K562 (cell line): ENCODE data around the gene TMEM19. TPM values are rescaled to one million over a fixed set of nuclear protein-coding genes. Genes with fewer than 3 reads are reported as not detected.

Experiments
- ARID1B ChIP-seq: fragments of 450-650 bp; IDR thresholded peaks from 2 replicates; pipeline ENCODE4 v1.6.1; 2016; ENCODE audit warnings: antibody characterized with exemption, mild to moderate bottlenecking, inconsistent platforms
- ATF4 ChIP-seq: fragments of 450-650 bp; formaldehyde crosslinking; IDR thresholded peaks from 2 replicates; pipeline ENCODE4 v1.4.0; 2022; ENCODE audit warnings: mild to moderate bottlenecking, moderate library complexity
- BACH1 ChIP-seq: fragments of 200-800 bp; sonication (Bioruptor generic); IDR thresholded peaks from 2 replicates; pipeline ENCODE4 v1.6.1; 2016; ENCODE audit warnings: missing genetic modification characterization, missing compliant biosample characterization
- BMI1 ChIP-seq: fragments of 150-350 bp; IDR thresholded peaks from 2 replicates; pipeline ENCODE4 v1.6.1; 2014; ENCODE audit warnings: low read length
- C11orf30 ChIP-seq: fragments of 450-650 bp; IDR thresholded peaks from 2 replicates; pipeline ENCODE4 v1.6.1; 2016; ENCODE audit warnings: low read depth, mild to moderate bottlenecking
- CREB1 ChIP-seq, 2 experiments: sonication (generic) in 1 of 2; formaldehyde crosslinking in 1 of 2; IDR thresholded peaks; 2 replicates each; pipeline versions ENCODE4 v1.6.1 to v1.8.0; 2012 to 2022; ENCODE audit warnings: inconsistent platforms in 1 of 2, mild to moderate bottlenecking in 1 of 2, missing genetic modification reagents in 1 of 2, moderate library complexity in 1 of 2
- E2F5 ChIP-seq: sonication (generic); formaldehyde crosslinking; IDR thresholded peaks from 2 replicates; pipeline ENCODE4 v1.8.0; 2022; ENCODE audit warnings: mild to moderate bottlenecking, missing genetic modification reagents
- ETV6 ChIP-seq, 3 experiments: fragments of 150-350 bp in 1 of 3; sonication (generic) in 1 of 3; formaldehyde crosslinking in 1 of 3; IDR thresholded peaks; 2 replicates each; pipeline versions ENCODE4 v1.6.1 to v1.8.0; 2014 to 2022; ENCODE audit warnings: borderline replicate concordance in 2 of 3, low read depth in 2 of 3, antibody characterized with exemption in 1 of 3, low read length in 1 of 3, mild to moderate bottlenecking in 1 of 3, missing genetic modification reagents in 1 of 3
- FOSL1 ChIP-seq: fragments of 200-800 bp; sonication (Bioruptor generic); conservative IDR thresholded peaks from 2 replicates; pipeline ENCODE4 v1.6.1; 2016; ENCODE audit warnings: missing genetic modification characterization, missing compliant biosample characterization
- FOXP1 ChIP-seq: sonication (generic); formaldehyde crosslinking; IDR thresholded peaks from 2 replicates; pipeline ENCODE4 v1.8.0; 2022; ENCODE audit warnings: mild to moderate bottlenecking, missing genetic modification reagents
- GTF2F1 ChIP-seq: IDR thresholded peaks from 2 replicates; pipeline ENCODE4 v1.6.1; 2011; ENCODE audit warnings: low read depth, low read length, improper control_type of control experiment
- IRF2 ChIP-seq: sonication (generic); formaldehyde crosslinking; IDR thresholded peaks from 2 replicates; pipeline ENCODE4 v1.8.1; 2022; ENCODE audit warnings: mild to moderate bottlenecking, missing genetic modification reagents
- JUND ChIP-seq, 2 experiments: IDR thresholded peaks; 2 replicates in 1 of 2; 3 replicates in 1 of 2; pipeline ENCODE4 v1.6.1; 2011; ENCODE audit warnings: borderline replicate concordance in 2 of 2, low read depth in 2 of 2, low read length in 2 of 2, improper control_type of control experiment in 1 of 2, missing biosample characterization in 1 of 2, missing genetic modification characterization in 1 of 2, missing genetic modification reagents in 1 of 2
- PBX2 ChIP-seq, 2 experiments: IDR thresholded peaks in 1 of 2; conservative IDR thresholded peaks in 1 of 2; 2 replicates each; pipeline ENCODE4 v1.6.1; 2016; ENCODE audit warnings: low read depth in 2 of 2, mild to moderate bottlenecking in 1 of 2, missing compliant biosample characterization in 1 of 2, missing genetic modification characterization in 1 of 2, moderate library complexity in 1 of 2
- PHF8 ChIP-seq: fragments of 200-600 bp; sonication (generic); IDR thresholded peaks from 2 replicates; pipeline ENCODE4 v1.6.1; 2012; ENCODE audit warnings: mixed run types, mild to moderate bottlenecking, inconsistent platforms, low read length, moderate library complexity, borderline replicate concordance
- RAD51 ChIP-seq: fragments of 450-650 bp; IDR thresholded peaks from 2 replicates; pipeline ENCODE4 v1.7.1; 2016; ENCODE audit warnings: low read depth, mild to moderate bottlenecking, borderline replicate concordance
- RCOR1 ChIP-seq, 2 experiments: IDR thresholded peaks; 2 replicates each; pipeline ENCODE4 v1.6.1; 2012; ENCODE audit warnings: low read depth in 2 of 2, low read length in 2 of 2, borderline replicate concordance in 1 of 2, improper control_type of control experiment in 1 of 2
- TRIM24 ChIP-seq, 2 experiments: fragments of 450-650 bp; IDR thresholded peaks; 2 replicates each; pipeline ENCODE4 v1.6.1; 2016
- XRCC5 ChIP-seq: fragments of 200-400 bp; formaldehyde crosslinking; IDR thresholded peaks from 2 replicates; pipeline ENCODE4 v1.6.1; 2017; ENCODE audit warnings: low read depth, mild to moderate bottlenecking, low read length
- YY1 ChIP-seq, 3 experiments: IDR thresholded peaks; 2 replicates each; pipeline ENCODE4 v1.6.1; 2011; ENCODE audit warnings: low read length in 2 of 3, mild to moderate bottlenecking in 2 of 3, moderate library complexity in 2 of 3, borderline replicate concordance in 1 of 3, control low read depth in 1 of 3, low read depth in 1 of 3; ENCODE audit not compliant: insufficient read depth in 3 of 3, insufficient replicate concordance in 2 of 3, control insufficient read depth in 1 of 3, insufficient read length in 1 of 3; ENCODE audit errors: extremely low read depth in 1 of 3
- ZBTB8A ChIP-seq: fragments of 450-650 bp; IDR thresholded peaks from 2 replicates; pipeline ENCODE4 v1.6.1; 2018; ENCODE audit warnings: mild to moderate bottlenecking, moderate library complexity; ENCODE audit not compliant: partially characterized antibody
- ZFX ChIP-seq: sonication (generic); formaldehyde crosslinking; IDR thresholded peaks from 2 replicates; pipeline ENCODE4 v1.8.0; 2022; ENCODE audit warnings: mild to moderate bottlenecking, missing genetic modification reagents, moderate library complexity
- ZNF766 ChIP-seq: fragments of 200-800 bp; sonication (Bioruptor generic); conservative IDR thresholded peaks from 2 replicates; pipeline ENCODE4 v1.6.1; 2016; ENCODE audit warnings: missing genetic modification characterization, missing compliant biosample characterization
- polyA plus RNA-seq, 8 experiments: library from polyadenylated mRNA; depleted of rRNA in 4 of 8; stranded (reverse) in 5 of 8; unstranded in 3 of 8; fragments of >200 nt; fragmentation: Nextera tagmentation in 2 of 8; fragmentation: Illumina TruSeq in 1 of 8; extraction: Ambion mirVana in 2 of 8; extraction: Trizol in 1 of 8; gene quantifications; 2 replicates each; pipeline versions ENCODE4 v1.2.1 to v1.2.3, GENCODE V29; 2011 to 2014; ENCODE audit warnings: inconsistent platforms in 1 of 8, missing spikeins in 1 of 8
- total RNA-seq, 7 experiments: library from RNA; depleted of rRNA in 6 of 7; stranded (reverse); fragments of >200 nt in 6 of 7; fragmentation: Illumina TruSeq in 2 of 7; extraction: Trizol in 2 of 7; gene quantifications; 2 replicates each; pipeline versions ENCODE4 v1.2.1 to v1.2.3, GENCODE V29; 2011 to 2021; ENCODE audit warnings: low replicate concordance in 1 of 7

The TMEM19 gene
- total and polyA plus RNA-seq, 9 of the 15 experiments (the other 6 are each of a cell fraction or from before 2014, with no cell fraction given): 8.2 to 24.2 (median 17.2) TPM

GRCh38 chr12:71752891-71753290 lies 67.0 kb downstream of the TMEM19 start (continued):
- TF ChIP-seq JUND (IDR thresholded peaks at IDR 0.05; ENCODE audit: borderline replicate concordance, low read depth, low read length) (peak; percentile 27; the same call in 1 of the 2 replicates), JUND (tag; IDR thresholded peaks at IDR 0.05; ENCODE audit: borderline replicate concordance, low read depth, low read length) (no peak; the same call in 2 of the 3 replicates), RCOR1 (IDR thresholded peaks at IDR 0.05; ENCODE audit: borderline replicate concordance in 1 of 2, low read depth in 2 of 2, low read length in 2 of 2) (peak; percentile 70 to 96), ZNF766 (CRISPR knock-in tag) (peak; percentile 56; the same call in 1 of the 2 replicates), ARID1B (peak; percentile 98), PHF8 (no peak), YY1 (IDR thresholded peaks at IDR 0.05; ENCODE audit: borderline replicate concordance in 1 of 3, control insufficient read depth in 1 of 3, extremely low read depth in 1 of 3, insufficient read depth in 3 of 3, insufficient read length in 1 of 3, insufficient replicate concordance in 2 of 3, low read depth in 1 of 3, low read length in 2 of 3) (no peak), ETV6 (IDR thresholded peaks at IDR 0.05; ENCODE audit: borderline replicate concordance in 1 of 2, low read depth in 2 of 2, low read length in 1 of 2) (no peak), ETV6 (CRISPR knock-in tag; IDR thresholded peaks at IDR 0.05; ENCODE audit: borderline replicate concordance) (no peak), ZBTB8A (no peak), XRCC5 (no peak), C11orf30 (no peak), BACH1 (no peak), E2F5 (CRISPR knock-in tag) (no peak), PBX2 (CRISPR knock-in tag; IDR thresholded peaks at IDR 0.05; ENCODE audit: low read depth) (no peak), PBX2 (tag; conservative IDR thresholded peaks at IDR 0.05; ENCODE audit: low read depth) (no peak), FOSL1 (tag) (peak; percentile 43), IRF2 (CRISPR knock-in tag) (no peak), TRIM24 (IDR thresholded peaks at IDR 0.05) (peak; percentile 96), CREB1 (IDR thresholded peaks at IDR 0.05) (peak; percentile 46; the same call in 1 of the 2 replicates), CREB1 (CRISPR knock-in tag; IDR thresholded peaks at IDR 0.05) (no peak), RAD51 (no peak; the same call in 1 of the 2 replicates), BMI1 (no peak), GTF2F1 (no peak), ATF4 (CRISPR knock-in tag) (0 out of 2 replicates have a peak, but pooled peaks have one; percentile 37), ZFX (CRISPR knock-in tag) (no peak), FOXP1 (CRISPR knock-in tag) (no peak)
